CD4-positive, alpha-beta T cell (primary cell): ENCODE measurements around the gene RHBDL1. TPM values are rescaled to one million over a fixed set of nuclear protein-coding genes. Genes with fewer than 3 reads are reported as not detected.
A peak's percentile ranks its signal among the peaks of the same experiment; 100 is the strongest.

Experiments used
- ATAC-seq: fragments of 200-7000 bp; cut with Tn5 transposase; one replicate; pipeline ENCODE4 v1.10.0; 2022; ENCODE audit warnings: mild to moderate bottlenecking; ENCODE audit not compliant: poor library complexity
- CTCF ChIA-PET: fragments of 350-600 bp; sonication (Branson Sonifier 250); formaldehyde crosslinking; loops from one replicate; lab custom pipeline; 2021; ENCODE audit warnings: antibody characterized with exemption, inconsistent platforms; lab: Charles Lee
- POLR2A ChIA-PET: fragments of 350-600 bp; sonication (Branson Sonifier 250); formaldehyde crosslinking; loops from one replicate; lab custom pipeline; 2021; ENCODE audit warnings: antibody characterized with exemption, inconsistent platforms; lab: Charles Lee
- DNase-seq, 14 experiments: peaks; one replicate each; pipeline ENCODE4 v3.0.0-alpha.2; 2013 to 2020; ENCODE audit warnings: mixed read lengths in 2 of 14
- H3K27ac ChIP-seq, 2 donors: one replicate each; pipeline versions ENCODE4 v1.5.1 to v1.7.0; 2013; ENCODE audit warnings: low read length in 2 of 2, low read depth in 1 of 2, mild to moderate bottlenecking in 1 of 2
- H3K27me3 ChIP-seq, 2 experiments: 1 replicate in 1 of 2; 2 replicates in 1 of 2; pipeline versions ENCODE4 v1.6.1 to v1.7.0; 2013; ENCODE audit warnings: low read length in 2 of 2, control low read depth in 1 of 2, mild to moderate bottlenecking in 1 of 2, moderate library complexity in 1 of 2; ENCODE audit not compliant: insufficient read depth in 2 of 2, control insufficient read depth in 1 of 2
- H3K36me3 ChIP-seq: one replicate; pipeline ENCODE4 v1.6.1; 2013; ENCODE audit warnings: low read length, control low read depth; ENCODE audit not compliant: insufficient read depth
- H3K4me1 ChIP-seq: one replicate; pipeline ENCODE4 v1.6.1; 2013; ENCODE audit warnings: low read length, control low read depth; ENCODE audit not compliant: insufficient read depth
- H3K4me3 ChIP-seq: one replicate; pipeline ENCODE4 v1.5.1; 2013; ENCODE audit warnings: mild to moderate bottlenecking, low read length, moderate library complexity
- H3K9me3 ChIP-seq, 2 experiments: 1 replicate in 1 of 2; 2 replicates in 1 of 2; pipeline versions ENCODE4 v1.6.1 to v1.7.0; 2013; ENCODE audit warnings: low read length in 2 of 2, mild to moderate bottlenecking in 2 of 2, control low read depth in 1 of 2, moderate library complexity in 1 of 2; ENCODE audit not compliant: control insufficient read depth in 1 of 2, insufficient read depth in 1 of 2
- H3K27ac Mint-ChIP-seq: one replicate; pipeline ENCODE4 v1.8.0; 2020; ENCODE audit warnings: mixed read lengths
- H3K27me3 Mint-ChIP-seq: one replicate; pipeline ENCODE4 v1.8.0; 2021; ENCODE audit warnings: mixed read lengths
- H3K36me3 Mint-ChIP-seq: one replicate; pipeline ENCODE4 v1.8.0; 2021; ENCODE audit warnings: low read depth, mixed read lengths
- H3K4me1 Mint-ChIP-seq: one replicate; pipeline ENCODE4 v1.8.0; 2021; ENCODE audit warnings: low read depth, mixed read lengths
- H3K4me3 Mint-ChIP-seq: one replicate; pipeline ENCODE4 v1.8.0; 2020; ENCODE audit warnings: mild to moderate bottlenecking, mixed read lengths
- H3K9me3 Mint-ChIP-seq: one replicate; pipeline ENCODE4 v1.8.0; 2020; ENCODE audit warnings: mixed read lengths
- CTCF ChIP-seq: fragments of 200-600 bp; IDR thresholded peaks from one replicate; pipeline ENCODE4 v1.8.0; 2022; ENCODE audit warnings: antibody characterized with exemption, mild to moderate bottlenecking
- intact Hi-C, 2 experiments: fragments of 100-400 bp; cut with DNase I in 1 of 2; cut with micrococcal nuclease in 1 of 2; formaldehyde crosslinking; loops; one replicate each; pipeline versions ENCODE4 v1.15.1 to v1.9.0; 2023 to 2025; cut with DNase I, micrococcal nuclease
- total RNA-seq, 174 experiments: library from RNA in 2 of 174; stranded (reverse) in 2 of 174; gene quantifications; one replicate each; pipeline ENCODE4 v1.2.3 and lab custom pipeline; 2021 to 2026

RHBDL1 gene
- total RNA-seq, 2 experiments from 2014 or later: 6.6 to 6.9 TPM

GRCh38 chr16:678209-678857, 2.9 kb downstream of the RHBDL1 start:
- Mint-ChIP-seq H3K36me3 (peaks cover 23% of the 10 kb centered on the region), H3K27ac (peak overlapping the region; percentile 64), H3K4me1 (peaks cover 26% of the 10 kb centered on the region), H3K27me3 (no peaks in the 10 kb centered on the region), H3K9me3 (no peaks in the 10 kb centered on the region), H3K4me3 (peak overlapping the region; percentile 87)
- ATAC-seq: no peak
- no peak for DNase-seq
- peaks cover 8 to 12% of the 10 kb centered on the region in 2 experiments for H3K27me3 ChIP-seq
- no peaks in the 10 kb centered on the region for H3K9me3 ChIP-seq
- peaks cover 64% of the 10 kb centered on the region for H3K4me1 ChIP-seq
- ChIA-PET POLR2A (interaction anchor here (1.3 to 4.8 kb wide), 4 partner anchors 10 to 42 kb away, joined by 3 to 55 read pairs (median 21); partner anchors contain the start of genes RHOT2 and WDR24), CTCF (interaction anchor here (1.2 kb wide), 1 partner anchor 10 kb away, joined by 3 read pairs; the partner anchor contains the start of gene RHOT2)
- H3K27ac ChIP-seq: no peak overlapping the region
- intact Hi-C loops: no loop called here
- H3K4me3 ChIP-seq: no peak overlapping the region
- H3K36me3 ChIP-seq: peaks cover 18% of the 10 kb centered on the region
- no peak for TF ChIP-seq CTCF

- CTCF ChIA-PET: interaction anchor here (1.2 kb wide), 1 partner anchor 11 kb away, joined by 3 read pairs; the partner anchor contains the start of gene RHOT2
- H3K4me1 ChIP-seq: peaks cover 68% of the 10 kb centered on the region
- peaks cover 18% of the 10 kb centered on the region for H3K36me3 ChIP-seq
- no peaks in the 10 kb centered on the region for H3K27me3 Mint-ChIP-seq
- H3K27ac Mint-ChIP-seq: peak overlapping the region; percentile 64
- peak overlapping the region; percentile 87 for H3K4me3 Mint-ChIP-seq
- DNase-seq (peak in 6 of 14 experiments; percentile 38 to 79 (median 52)), ATAC-seq (peak; percentile 3)
- H3K9me3 Mint-ChIP-seq: no peaks in the 10 kb centered on the region
- peaks cover 26% of the 10 kb centered on the region for H3K4me1 Mint-ChIP-seq
- peaks cover 8 to 12% of the 10 kb centered on the region in 2 experiments for H3K27me3 ChIP-seq
- peaks cover 23% of the 10 kb centered on the region for H3K36me3 Mint-ChIP-seq
- H3K9me3 ChIP-seq: no peaks in the 10 kb centered on the region
- TF ChIP-seq CTCF: no peak
- peak overlapping the region; percentile 72 for H3K4me3 ChIP-seq
- peak overlapping the region in 1 of 2 donors; percentile 24 for H3K27ac ChIP-seq
- intact Hi-C loops: no loop called here
- POLR2A ChIA-PET: interaction anchor here (1.0 to 4.8 kb wide), 5 partner anchors 9 to 42 kb away, joined by 3 to 55 read pairs (median 7); partner anchors contain the start of genes RHOT2 and WDR24
Observed at GRCh38 chr16:678858-679813, 3.7 kb downstream of the RHBDL1 start.
